ENCODE measurements around the gene EYS.
A peak's percentile ranks its signal among the peaks of the same experiment; 100 is the strongest.

Gene EYS

DNA sequence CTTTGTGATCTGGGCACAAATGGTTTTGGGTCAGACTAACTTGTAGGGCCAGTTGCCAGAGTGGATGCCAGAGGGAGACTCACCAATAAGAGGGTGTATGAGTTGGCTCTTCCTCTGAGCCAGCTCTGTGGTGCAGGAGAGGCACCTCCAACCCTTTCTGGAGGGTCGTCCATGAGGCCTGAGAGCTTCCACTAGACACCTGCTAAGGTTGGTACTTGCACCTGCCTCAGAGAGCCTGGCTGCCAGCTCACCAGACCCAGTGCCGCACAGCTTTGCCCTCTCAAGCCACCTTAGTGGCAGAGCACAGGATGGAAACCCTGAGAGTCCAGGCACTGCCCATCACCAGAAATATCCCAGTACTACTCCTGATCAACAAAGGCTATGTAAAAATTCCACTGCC, 504.3 kb downstream of the EYS start:
- DNase-seq (ENCODE audit: low read depth) = no peak

- DNase-seq (ENCODE audit: low read depth) = no peak
These were observed 507.3 kb downstream of the EYS start for GRCh38 chr6:65199683-65200082.

DNA sequence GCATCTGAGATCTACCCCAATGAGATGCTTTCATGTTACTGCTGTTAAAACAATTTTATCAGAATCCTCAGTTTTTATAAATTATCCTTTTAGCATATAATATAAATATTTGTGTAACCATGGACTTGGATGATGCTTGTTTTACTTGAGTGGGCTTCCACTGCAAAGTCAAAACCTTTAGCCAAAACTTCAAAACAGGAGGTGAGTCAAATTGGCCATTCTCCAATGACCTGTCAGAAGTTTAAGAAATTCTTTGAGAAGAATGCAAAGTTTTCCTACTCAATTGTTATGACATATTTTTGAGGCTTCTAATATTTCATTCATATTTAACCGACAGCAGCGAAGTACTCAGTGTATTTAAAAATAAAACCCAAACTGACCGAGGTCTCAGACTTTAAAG, 507.9 kb downstream of the EYS start:
- DNase-seq (ENCODE audit: low read depth) = no peak

DNA sequence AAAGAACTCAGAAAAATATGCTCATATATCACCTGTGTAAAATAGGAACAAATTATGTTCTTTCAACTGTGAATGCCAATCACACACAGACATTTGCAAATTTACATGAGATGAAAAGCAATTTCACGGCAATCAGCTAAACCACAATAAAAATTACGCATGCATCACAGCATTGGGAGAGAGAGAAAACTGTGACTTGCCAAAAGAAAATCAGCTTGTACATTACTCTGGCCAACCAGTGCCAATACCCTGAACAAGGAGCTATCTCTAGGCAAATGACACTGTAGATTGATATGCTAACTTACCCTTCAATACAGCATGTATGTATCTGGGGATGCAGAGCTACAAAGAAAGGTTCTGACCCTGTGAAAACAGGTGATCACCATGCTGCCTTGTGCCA, 515.6 kb downstream of the EYS start:
- DNase-seq (ENCODE audit: low read depth) = no peak

DNA sequence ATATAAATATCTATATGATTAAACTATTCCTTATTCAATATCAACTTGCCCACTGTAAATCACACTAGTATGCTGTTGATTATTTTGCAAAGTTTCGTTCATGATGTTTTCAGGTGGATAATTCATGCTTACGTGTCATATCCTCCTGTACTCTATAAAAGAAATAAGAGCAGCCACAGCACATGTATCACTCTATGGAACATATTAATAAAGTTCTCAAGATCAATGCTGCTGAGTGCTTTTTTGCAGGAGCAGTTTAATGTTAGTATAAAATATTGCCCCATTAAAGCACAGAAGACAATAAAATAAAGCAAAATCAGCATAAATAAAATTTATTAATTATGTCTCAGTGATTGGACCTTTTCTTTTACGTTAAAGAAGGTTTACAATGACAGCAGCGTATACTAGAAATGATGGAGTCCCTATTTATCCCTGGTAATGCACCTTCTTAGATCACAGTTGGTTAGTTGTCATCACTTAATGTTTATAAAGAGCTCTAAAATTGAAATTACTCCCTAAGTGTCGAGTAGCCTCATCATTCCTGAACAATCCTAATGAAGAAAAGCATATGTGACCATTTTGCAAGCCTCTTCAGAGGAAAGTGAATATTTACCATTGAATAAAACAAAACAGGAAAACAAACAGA, 517.7 kb downstream of the EYS start:
- no peak for DNase-seq (ENCODE audit: low read depth)

- DNase-seq (ENCODE audit: low read depth) = no peak
These were observed 520.2 kb downstream of the EYS start for GRCh38 chr6:65186826-65187225.

GRCh38 chr6:65182681-65183080, 524.3 kb downstream of the EYS start:
- peak; percentile 19 for DNase-seq (ENCODE audit: low read depth)

GRCh38 chr6:65170273-65170672, 536.8 kb downstream of the EYS start:
- DNase-seq (ENCODE audit: low read depth) = peak; percentile 23

GRCh38 chr6:65161661-65162060, 545.4 kb downstream of the EYS start:
- no peak for DNase-seq (ENCODE audit: low read depth)

DNA sequence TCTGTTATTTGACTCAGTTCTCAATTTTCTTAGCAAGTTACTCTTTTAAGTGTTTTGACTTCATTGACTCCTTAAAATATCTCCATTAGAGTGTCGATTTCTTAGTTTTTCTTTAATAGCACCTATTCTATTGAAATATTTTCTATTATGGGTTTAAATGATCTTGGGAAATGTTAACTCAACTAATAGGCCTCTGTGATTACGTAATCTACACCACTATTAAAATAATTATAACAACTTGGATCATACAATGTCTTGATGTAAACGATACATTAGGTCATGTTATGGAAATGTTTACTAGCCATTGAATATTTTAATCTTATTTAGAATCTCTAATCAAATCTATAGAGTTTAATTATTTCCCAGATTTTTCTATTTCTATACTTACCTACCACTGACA, 550.0 kb downstream of the EYS start:
- DNase-seq (ENCODE audit: low read depth) = no peak

DNA sequence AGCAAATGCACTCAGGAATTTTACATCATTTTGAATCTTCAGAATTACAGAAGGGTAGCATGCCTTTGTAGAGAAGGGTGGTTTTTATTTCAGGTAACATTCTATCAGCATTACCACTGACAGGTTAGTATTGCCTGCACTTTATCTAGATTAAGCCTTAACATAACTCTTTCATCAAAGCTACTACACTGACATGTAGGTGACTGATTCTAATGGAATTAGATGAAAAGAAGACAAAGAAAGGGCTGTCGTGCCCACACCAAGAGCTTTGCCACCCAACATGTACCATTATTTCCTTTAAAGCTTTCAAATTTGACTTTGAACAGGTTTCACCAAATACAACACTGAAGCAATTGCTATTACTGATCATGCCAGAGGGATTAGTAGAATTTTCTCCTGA, 551.9 kb downstream of the EYS start:
- DNase-seq (ENCODE audit: low read depth) = no peak

GRCh38 chr6:65149841-65150240, 557.2 kb downstream of the EYS start:
- no peak for DNase-seq (ENCODE audit: low read depth)

- no peak for DNase-seq (ENCODE audit: low read depth)
These were observed 558.2 kb downstream of the EYS start for GRCh38 chr6:65148839-65149238.

DNA sequence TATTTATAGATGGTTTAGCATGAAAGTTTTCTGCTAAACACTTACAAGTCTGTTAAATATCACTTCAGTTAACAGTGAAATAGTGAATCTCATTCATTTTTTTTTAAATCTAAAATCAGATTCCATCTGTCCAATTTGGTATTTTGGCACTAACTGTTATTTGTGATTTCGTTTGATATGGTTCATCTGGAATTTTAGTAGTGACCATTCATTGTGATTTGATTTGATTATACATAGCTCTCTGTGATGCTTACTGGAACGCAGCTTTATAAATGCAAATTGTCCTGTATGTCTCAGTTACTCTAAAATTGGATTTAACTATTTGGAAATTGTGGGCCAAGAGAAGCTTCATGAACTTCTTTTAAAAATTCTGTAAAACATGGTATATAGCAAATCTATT, 571.5 kb downstream of the EYS start:
- no peak for DNase-seq (ENCODE audit: low read depth)

- no peak for DNase-seq (ENCODE audit: low read depth)
These were observed 580.4 kb downstream of the EYS start for GRCh38 chr6:65126667-65127066.

- no peak for DNase-seq (ENCODE audit: low read depth)
These were observed 583.5 kb downstream of the EYS start for GRCh38 chr6:65123521-65123920.

DNA sequence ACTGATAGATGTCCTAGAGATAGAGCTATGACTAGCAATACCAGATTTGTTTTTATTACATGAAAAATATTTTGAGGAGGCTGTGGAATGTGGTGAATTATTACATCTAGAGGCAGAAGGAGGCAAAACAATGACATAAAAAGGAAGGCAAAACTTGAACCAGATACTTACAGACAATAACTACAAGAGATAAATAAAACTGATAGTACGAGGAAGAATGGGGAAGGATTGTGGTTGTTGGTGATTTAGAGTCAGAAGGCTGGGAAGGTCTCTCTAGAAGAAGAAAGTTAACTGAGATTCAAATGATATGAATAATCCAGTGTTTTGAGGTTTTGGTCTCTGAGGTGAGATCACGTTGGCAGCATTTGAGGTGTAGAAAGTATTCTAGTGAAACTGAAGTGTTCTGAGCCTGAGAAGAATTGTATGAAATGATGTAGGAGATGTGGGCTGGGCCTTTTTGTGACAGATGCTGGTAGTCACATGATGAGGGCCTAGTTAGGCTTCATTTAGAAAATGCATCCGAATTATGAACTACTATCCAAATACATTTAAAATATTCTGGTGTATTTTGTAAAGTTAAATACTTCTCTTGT, 589.1 kb downstream of the EYS start:
- DNase-seq (ENCODE audit: low read depth) = no peak

- DNase-seq (ENCODE audit: low read depth) = no peak
These were observed 590.7 kb downstream of the EYS start for GRCh38 chr6:65116326-65116725.

DNA sequence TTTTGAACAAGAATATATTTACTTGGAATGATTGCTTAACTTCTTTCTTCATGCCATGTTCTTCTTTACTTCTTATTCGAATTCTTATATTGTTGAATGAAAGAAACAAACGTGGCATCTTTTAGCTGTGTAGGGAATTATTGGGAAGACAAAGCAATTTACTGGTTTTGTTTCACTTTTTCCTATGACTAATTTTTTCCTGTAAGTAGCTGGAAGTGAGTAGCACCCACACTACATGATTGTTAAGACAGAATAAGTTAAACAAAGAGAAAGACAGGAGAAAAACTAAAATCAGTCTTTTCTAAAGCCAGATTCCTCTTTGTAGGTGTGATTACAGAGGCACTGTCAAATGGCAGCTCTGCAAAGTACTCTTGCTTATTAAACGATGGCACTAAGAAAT, 593.4 kb downstream of the EYS start:
- no peak for DNase-seq (ENCODE audit: low read depth)

DNA sequence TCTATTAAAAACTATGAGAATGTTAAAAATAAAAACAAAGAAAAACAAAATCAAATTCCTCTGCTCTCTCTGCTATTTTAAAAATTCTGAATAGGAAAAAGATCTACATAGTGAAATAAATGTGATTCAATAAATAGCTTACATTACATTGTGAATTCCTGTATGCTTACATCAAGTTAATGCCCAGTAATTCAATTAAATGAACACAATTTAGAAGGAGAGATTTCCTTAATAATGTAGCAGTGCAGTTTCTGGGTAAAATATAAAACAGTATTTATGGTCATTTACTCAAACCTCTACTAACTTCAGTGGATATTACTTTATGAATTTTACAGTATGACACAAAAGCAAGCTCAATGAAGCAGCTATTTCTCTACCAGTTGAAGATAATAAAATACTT, 594.6 kb downstream of the EYS start:
- no peak for DNase-seq (ENCODE audit: low read depth)

GRCh38 chr6:65110031-65110430, 597.0 kb downstream of the EYS start:
- DNase-seq (ENCODE audit: low read depth) = no peak

DNA sequence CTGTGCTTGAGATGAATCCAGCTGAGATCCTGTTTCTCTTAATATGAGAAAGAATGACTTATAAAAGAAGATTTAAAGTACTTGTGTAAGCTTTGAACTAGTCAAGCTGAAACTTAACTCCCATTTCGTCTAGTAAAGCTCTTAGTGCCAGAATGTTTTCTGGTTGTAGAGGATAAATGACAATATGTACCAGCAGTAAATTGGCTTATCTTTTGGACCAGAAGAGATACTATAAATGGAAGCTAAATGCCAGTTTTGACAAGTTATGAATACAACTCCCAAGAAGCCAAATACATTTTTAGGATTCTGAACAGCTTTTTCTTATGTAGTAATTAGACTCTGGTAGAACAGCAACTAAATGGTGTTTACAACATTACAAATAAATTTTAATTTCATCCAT, 608.7 kb downstream of the EYS start:
- no peak for DNase-seq (ENCODE audit: low read depth)

GRCh38 chr6:65091561-65091960, 615.5 kb downstream of the EYS start:
- no peak for DNase-seq (ENCODE audit: low read depth)

GRCh38 chr6:65088575-65088974, 618.5 kb downstream of the EYS start:
- DNase-seq (ENCODE audit: low read depth) = no peak

All from HS-27A (cell line).